WERI-Rb-1 (cell line): ENCODE results near the gene TNRC6C.

ENCODE experiments used
- DNase-seq: peaks from one replicate; pipeline ENCODE4 v3.0.0-alpha.2; 2020
- H3K27ac ChIP-seq: fragments of 250-450 bp; sonication (Bioruptor Pico); 2 replicates; pipeline ENCODE4 v1.5.1; 2020; ENCODE audit warnings: mild to moderate bottlenecking, moderate library complexity
- H3K27me3 ChIP-seq: fragments of 250-450 bp; sonication (Bioruptor Pico); 2 replicates; pipeline ENCODE4 v1.5.1; 2021; ENCODE audit warnings: mild to moderate bottlenecking, low read depth, moderate library complexity; ENCODE audit not compliant: insufficient read depth, severe bottlenecking
- H3K36me3 ChIP-seq: fragments of 250-450 bp; sonication (Bioruptor Pico); 2 replicates; pipeline ENCODE4 v1.5.1; 2020; ENCODE audit warnings: mild to moderate bottlenecking, moderate library complexity
- H3K4me3 ChIP-seq: 2 replicates; pipeline ENCODE4 v1.5.1; 2011; ENCODE audit warnings: low read depth, mild to moderate bottlenecking, control low read depth, low read length
- H3K9me3 ChIP-seq: fragments of 250-450 bp; sonication (Bioruptor Pico); 2 replicates; pipeline ENCODE4 v1.5.1; 2021; ENCODE audit warnings: mild to moderate bottlenecking, moderate library complexity; ENCODE audit not compliant: severe bottlenecking
- TF ChIP-seq, protein P1 (sequence below): IDR thresholded peaks from 2 replicates; pipeline ENCODE4 v1.5.1; 2011; ENCODE audit warnings: low read depth, mild to moderate bottlenecking, control low read depth, inconsistent platforms, low read length

TNRC6C gene

DNA sequence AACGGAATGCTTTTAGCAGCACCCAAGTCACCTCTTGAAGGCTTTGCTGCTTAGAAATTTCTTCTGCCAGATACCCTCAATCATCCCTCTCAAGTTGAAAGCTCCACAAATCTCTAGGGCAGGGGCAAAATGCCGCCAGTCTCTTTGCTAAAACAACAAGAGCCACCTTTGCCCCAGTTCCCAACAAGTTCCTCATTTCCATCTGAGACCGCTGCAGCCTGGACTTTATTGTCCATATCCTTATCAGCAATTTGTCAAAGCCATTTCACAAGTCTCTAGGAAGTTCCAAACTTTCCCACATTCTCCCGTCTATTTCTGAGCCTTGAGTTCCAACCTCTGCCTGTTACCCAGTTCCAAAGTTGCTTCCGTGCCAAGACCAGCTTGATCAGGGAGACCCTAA lies 142.6 kb downstream of the TNRC6C start:
- no peak overlapping the region for H3K4me3 ChIP-seq
- H3K9me3 ChIP-seq: no peaks in the 10 kb centered on the region
- no peak overlapping the region for H3K27ac ChIP-seq
- peaks cover 84% of the 10 kb centered on the region for H3K36me3 ChIP-seq
- DNase-seq: no peak
- TF ChIP-seq, protein P1, sequence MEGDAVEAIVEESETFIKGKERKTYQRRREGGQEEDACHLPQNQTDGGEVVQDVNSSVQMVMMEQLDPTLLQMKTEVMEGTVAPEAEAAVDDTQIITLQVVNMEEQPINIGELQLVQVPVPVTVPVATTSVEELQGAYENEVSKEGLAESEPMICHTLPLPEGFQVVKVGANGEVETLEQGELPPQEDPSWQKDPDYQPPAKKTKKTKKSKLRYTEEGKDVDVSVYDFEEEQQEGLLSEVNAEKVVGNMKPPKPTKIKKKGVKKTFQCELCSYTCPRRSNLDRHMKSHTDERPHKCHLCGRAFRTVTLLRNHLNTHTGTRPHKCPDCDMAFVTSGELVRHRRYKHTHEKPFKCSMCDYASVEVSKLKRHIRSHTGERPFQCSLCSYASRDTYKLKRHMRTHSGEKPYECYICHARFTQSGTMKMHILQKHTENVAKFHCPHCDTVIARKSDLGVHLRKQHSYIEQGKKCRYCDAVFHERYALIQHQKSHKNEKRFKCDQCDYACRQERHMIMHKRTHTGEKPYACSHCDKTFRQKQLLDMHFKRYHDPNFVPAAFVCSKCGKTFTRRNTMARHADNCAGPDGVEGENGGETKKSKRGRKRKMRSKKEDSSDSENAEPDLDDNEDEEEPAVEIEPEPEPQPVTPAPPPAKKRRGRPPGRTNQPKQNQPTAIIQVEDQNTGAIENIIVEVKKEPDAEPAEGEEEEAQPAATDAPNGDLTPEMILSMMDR: no peak
- H3K27me3 ChIP-seq: no peaks in the 10 kb centered on the region

DNA sequence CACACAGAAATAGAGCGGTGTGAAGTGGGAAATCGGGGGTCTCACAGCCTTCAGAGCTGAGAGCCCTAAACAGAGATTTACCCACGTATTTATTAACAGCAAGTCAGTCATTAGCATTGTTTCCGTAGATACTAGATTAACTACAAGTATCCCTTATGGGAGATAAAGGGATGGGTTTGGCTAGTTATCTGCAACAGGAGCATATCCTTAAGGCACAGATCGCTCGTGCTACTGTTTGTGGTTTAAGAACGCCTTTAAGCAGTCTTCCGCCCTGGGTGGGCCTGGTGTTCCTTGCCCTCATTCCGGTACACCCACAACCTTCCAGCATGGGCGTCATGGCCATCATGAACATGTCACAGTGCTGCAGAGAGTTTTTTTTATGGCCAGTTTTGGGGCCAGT lies 143.0 kb downstream of the TNRC6C start:
- DNase-seq: no peak
- TF ChIP-seq, protein P1: no peak
- Histone ChIP-seq H3K4me3 (no peak overlapping the region), H3K27ac (no peak overlapping the region), H3K9me3 (no peaks in the 10 kb centered on the region), H3K27me3 (no peaks in the 10 kb centered on the region), H3K36me3 (peaks cover 80% of the 10 kb centered on the region)

DNA sequence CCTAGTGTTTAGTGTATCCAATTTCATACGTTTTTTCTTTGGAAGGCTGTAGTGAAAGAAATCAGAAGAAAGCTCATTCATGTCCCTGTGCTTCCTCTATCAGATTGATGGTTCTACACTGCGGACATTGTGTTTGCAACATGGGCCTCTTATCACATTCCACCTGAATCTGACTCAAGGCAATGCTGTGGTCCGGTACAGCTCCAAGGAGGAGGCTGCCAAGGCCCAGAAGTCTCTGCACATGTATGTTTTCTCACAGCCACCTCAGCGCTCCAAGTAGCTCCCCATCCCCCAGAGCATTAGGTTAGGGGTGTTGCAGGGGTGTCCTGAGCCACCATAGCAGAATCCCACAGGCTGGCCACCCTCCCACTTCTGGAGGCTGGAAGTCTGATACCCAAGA lies 144.8 kb downstream of the TNRC6C start:
- H3K27ac ChIP-seq: no peak overlapping the region
- H3K9me3 ChIP-seq: no peaks in the 10 kb centered on the region
- TF ChIP-seq, protein P1: no peak
- H3K36me3 ChIP-seq: peaks cover 62% of the 10 kb centered on the region
- no peaks in the 10 kb centered on the region for H3K27me3 ChIP-seq
- DNase-seq: no peak
- H3K4me3 ChIP-seq: no peak overlapping the region

DNA sequence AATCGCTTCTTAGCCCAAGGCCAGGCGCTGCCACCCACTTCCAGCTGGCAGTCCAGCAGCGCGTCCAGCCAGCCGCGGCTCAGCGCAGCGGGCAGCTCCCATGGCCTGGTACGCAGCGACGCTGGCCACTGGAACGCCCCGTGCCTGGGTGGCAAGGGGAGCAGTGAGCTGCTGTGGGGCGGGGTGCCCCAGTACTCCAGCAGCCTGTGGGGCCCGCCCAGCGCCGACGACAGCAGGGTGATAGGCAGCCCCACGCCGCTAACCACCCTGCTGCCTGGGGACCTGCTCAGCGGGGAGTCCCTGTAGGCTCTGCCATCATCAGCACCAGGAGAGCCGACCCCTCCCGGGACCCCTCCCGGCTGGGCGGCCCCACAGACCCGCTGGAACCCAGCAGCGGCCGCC lies 146.0 kb downstream of the TNRC6C start:
- Histone ChIP-seq H3K9me3 (no peaks in the 10 kb centered on the region), H3K27me3 (no peaks in the 10 kb centered on the region), H3K4me3 (no peak overlapping the region), H3K27ac (no peak overlapping the region), H3K36me3 (peaks cover 50% of the 10 kb centered on the region)
- TF ChIP-seq, protein P1: no peak
- DNase-seq: no peak

DNA sequence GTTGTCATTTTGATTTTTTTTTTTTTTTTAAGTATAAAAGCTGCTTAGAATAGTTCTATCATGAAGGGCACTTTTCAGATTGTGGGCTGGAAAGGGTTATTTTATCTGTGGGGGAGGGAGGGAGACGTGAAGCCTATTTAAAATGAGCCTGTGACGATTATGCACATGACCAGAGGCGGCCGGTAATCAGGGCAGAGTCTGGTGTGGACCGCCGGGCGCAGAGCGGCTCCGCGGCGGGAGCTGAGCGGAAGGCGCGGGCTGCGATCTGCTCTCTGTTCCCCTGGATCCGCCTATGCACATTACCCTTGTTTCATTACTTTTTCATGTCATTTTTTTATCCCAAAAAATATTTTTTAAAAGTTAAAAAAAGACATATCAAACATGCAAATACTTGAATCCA lies 146.6 kb downstream of the TNRC6C start:
- peaks cover 44% of the 10 kb centered on the region for H3K36me3 ChIP-seq
- DNase-seq: no peak
- H3K27ac ChIP-seq: no peak overlapping the region
- TF ChIP-seq, protein P1: no peak
- H3K27me3 ChIP-seq: no peaks in the 10 kb centered on the region
- H3K4me3 ChIP-seq: no peak overlapping the region
- H3K9me3 ChIP-seq: no peaks in the 10 kb centered on the region

DNA sequence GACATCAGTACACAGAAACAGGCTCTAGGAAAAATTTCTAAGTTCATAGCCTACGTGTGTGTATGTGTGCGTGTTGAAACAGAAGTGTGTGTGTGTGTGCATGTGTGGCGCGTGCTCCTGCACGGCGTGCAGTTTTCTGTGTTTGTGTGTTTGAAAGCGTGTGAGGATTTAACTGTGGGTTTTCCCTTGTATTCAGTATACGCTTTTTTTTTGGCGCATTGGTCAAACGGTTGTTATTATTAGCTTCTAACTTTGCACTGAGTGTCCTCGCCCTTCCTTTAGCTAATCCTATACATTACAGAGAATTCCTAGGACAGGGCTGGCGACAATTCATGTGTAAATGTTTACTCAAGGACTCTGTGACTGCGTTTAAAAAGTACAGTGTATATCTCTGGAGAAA lies 147.0 kb downstream of the TNRC6C start:
- Histone ChIP-seq H3K36me3 (peaks cover 40% of the 10 kb centered on the region), H3K27ac (no peak overlapping the region), H3K27me3 (no peaks in the 10 kb centered on the region), H3K4me3 (no peak overlapping the region), H3K9me3 (no peaks in the 10 kb centered on the region)
- DNase-seq: no peak
- TF ChIP-seq, protein P1: no peak
